GM12875 (cell line): ENCODE data around the gene PAWR.

Experiments
- H3K4me3 ChIP-seq: one replicate; pipeline ENCODE4 v1.5.1; 2011; ENCODE audit warnings: low read depth, low read length, control low read depth
- TF ChIP-seq, protein P1 (sequence below): IDR thresholded peaks from 2 replicates; pipeline ENCODE4 v1.5.1; 2011; ENCODE audit warnings: low read depth, mild to moderate bottlenecking, control low read depth, inconsistent platforms, low read length, moderate library complexity, borderline replicate concordance; ENCODE audit not compliant: insufficient read depth

PAWR gene

DNA sequence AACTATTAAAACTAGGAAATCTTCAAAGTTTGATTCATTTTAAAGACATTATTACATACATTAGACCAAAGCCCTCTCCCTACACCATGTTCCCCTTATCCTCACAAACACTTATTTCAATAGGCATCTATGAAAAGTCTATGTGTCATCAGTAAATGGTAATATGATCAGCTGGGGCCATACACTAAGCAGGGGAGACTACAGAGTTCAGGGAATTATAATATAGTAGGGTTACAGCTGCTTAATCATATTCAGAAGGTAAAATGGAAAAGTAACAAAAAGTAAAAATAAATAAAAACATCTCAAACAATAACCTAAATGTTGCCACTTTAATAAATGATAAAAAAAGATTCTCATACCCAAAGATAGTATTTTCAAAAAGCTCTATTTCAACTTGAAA, 29.1 kb downstream of the PAWR start:
- H3K4me3 ChIP-seq: no peak overlapping the region
- TF ChIP-seq, protein P1, sequence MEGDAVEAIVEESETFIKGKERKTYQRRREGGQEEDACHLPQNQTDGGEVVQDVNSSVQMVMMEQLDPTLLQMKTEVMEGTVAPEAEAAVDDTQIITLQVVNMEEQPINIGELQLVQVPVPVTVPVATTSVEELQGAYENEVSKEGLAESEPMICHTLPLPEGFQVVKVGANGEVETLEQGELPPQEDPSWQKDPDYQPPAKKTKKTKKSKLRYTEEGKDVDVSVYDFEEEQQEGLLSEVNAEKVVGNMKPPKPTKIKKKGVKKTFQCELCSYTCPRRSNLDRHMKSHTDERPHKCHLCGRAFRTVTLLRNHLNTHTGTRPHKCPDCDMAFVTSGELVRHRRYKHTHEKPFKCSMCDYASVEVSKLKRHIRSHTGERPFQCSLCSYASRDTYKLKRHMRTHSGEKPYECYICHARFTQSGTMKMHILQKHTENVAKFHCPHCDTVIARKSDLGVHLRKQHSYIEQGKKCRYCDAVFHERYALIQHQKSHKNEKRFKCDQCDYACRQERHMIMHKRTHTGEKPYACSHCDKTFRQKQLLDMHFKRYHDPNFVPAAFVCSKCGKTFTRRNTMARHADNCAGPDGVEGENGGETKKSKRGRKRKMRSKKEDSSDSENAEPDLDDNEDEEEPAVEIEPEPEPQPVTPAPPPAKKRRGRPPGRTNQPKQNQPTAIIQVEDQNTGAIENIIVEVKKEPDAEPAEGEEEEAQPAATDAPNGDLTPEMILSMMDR: no peak

DNA sequence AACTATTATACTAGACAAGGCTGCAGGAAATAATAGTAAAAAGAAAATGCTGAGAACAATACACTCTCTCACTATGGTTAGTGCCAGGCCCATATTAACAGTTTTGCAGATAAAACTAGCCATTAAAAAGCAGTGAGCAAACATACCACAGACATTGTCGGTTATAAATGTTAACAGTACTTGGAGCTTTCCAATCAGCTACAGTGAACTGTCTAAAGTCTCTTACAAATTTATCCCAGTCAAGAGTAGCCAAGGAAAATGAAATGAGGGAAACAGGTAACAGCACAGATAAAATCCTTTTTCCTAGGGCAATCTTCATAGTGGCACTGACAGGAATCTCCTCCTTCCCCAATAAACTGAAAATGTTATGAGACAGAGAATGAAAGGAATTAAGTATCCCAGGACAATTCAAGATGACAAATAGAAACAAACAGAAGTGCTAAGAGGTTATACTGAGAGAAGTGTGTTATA, 30.8 kb downstream of the PAWR start:
- no peak overlapping the region for H3K4me3 ChIP-seq
- TF ChIP-seq, protein P1: no peak

GRCh38 chr12:79658221-79658620, 32.5 kb downstream of the PAWR start:
- no peak overlapping the region for H3K4me3 ChIP-seq
- TF ChIP-seq, protein P1: no peak

DNA sequence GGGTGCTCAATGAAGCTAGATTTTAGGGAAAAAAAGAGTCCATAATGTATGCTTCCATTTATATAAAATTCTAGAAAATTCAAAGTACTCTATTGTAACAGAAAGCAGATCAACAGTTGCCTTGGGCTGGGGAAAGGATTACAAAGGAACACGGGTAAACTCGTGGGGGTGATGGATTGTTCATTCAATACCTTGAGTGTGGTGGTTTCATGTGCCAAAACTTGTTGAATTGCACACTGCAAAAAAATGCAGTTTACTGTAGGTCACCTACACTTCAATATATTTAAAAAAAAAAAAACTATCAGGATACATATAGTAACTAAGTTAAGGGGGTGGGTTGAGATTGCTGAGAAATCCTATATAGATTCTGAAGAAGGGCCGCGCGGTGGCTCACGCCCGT, 33.6 kb downstream of the PAWR start:
- H3K4me3 ChIP-seq: no peak overlapping the region
- TF ChIP-seq, protein P1: no peak

DNA sequence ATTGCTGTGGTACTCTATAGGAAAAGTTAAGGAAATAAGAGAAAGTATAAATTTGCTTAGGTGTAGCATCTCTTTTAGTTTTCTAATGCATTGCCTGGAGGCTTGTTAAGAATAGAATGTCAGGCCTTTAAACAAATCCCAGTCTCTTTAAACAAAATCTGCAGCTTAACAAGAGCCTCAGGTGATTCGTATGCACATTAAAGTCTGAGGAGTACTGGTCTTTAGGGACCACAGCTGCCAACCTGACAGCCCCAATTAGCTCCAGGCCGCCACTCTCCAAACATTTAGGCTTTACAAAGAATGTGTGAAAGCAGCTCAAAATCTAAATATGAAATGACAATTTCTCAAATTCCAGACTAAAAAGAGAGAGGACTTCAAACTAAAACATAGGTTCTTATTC, 35.7 kb downstream of the PAWR start:
- H3K4me3 ChIP-seq: no peak overlapping the region
- TF ChIP-seq, protein P1: no peak

DNA sequence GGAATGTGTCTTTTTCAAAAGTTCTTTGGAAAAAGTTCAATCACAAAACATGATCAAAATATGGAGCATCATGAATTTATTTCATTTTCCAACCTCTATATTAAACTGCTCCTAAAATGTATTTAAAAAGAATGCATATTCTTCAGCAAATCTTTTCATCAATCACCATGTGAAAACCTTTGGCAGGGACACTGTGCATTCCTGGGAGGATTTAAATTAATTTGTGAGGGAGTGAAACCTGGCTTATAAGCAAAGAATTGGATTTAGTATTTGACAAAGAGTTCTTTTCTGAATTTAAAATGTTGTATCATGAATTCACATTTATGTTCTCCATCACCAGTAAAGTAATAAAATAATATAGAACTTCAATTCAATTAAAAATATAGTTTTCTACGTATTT, 38.2 kb downstream of the PAWR start:
- no peak overlapping the region for H3K4me3 ChIP-seq

GRCh38 chr12:79650440-79650839, 40.3 kb downstream of the PAWR start:
- TF ChIP-seq, protein P1: no peak
- H3K4me3 ChIP-seq: no peak overlapping the region

More for the DNA sequence above, 38.2 kb downstream of the PAWR start:
- TF ChIP-seq, protein P1: no peak
